Tibial artery (tissue), 4 donors: ENCODE results near the gene COL8A2.
A peak's percentile ranks its signal among the peaks of the same experiment; 100 is the strongest.

Source experiments
- DNase-seq, 2 donors: peaks; one replicate each; pipeline ENCODE4 v3.0.0-alpha.2; 2019
- H3K27ac ChIP-seq, 2 donors: fragments of 200-600 bp; sonication (generic) in 1 of 2; 1 replicate in 1 of 2; 2 replicates in 1 of 2; pipeline ENCODE4 v1.5.1; 2018 to 2019; ENCODE audit warnings: mild to moderate bottlenecking in 1 of 2
- H3K27me3 ChIP-seq, 2 donors: fragments of 200-600 bp; sonication (generic) in 1 of 2; one replicate each; pipeline versions ENCODE4 v1.5.1 to v1.6.0; 2016 to 2019
- H3K36me3 ChIP-seq, 3 donors: fragments of 200-600 bp; sonication (generic) in 2 of 3; one replicate each; pipeline ENCODE4 v1.5.1; 2016 to 2019; ENCODE audit warnings: mild to moderate bottlenecking in 2 of 3
- H3K4me1 ChIP-seq, 4 donors: fragments of 200-600 bp; sonication (generic) in 2 of 4; 1 replicate in 3 of 4; 2 replicates in 1 of 4; pipeline ENCODE4 v1.5.1; 2016 to 2019
- H3K4me3 ChIP-seq, 2 donors: fragments of 200-600 bp; sonication (generic) in 1 of 2; 1 replicate in 1 of 2; 2 replicates in 1 of 2; pipeline ENCODE4 v1.5.1; 2018 to 2019; ENCODE audit warnings: mild to moderate bottlenecking in 2 of 2
- H3K9me3 ChIP-seq, 3 donors: fragments of 200-600 bp; sonication (generic) in 1 of 3; one replicate each; pipeline ENCODE4 v1.5.1; 2016 to 2019
- CTCF ChIP-seq, 2 experiments: fragments of 200-600 bp in 1 of 2; fragments of 450-650 bp in 1 of 2; IDR thresholded peaks; one replicate each; pipeline ENCODE4 v1.5.1; 2017 to 2019; ENCODE audit warnings: antibody characterized with exemption in 2 of 2, mild to moderate bottlenecking in 1 of 2, moderate library complexity in 1 of 2
- intact Hi-C: fragments of 100-400 bp; cut with DNase I; formaldehyde crosslinking; loops from one replicate; pipeline ENCODE4 v1.15.0; 2023; ENCODE audit warnings: low total_unique reads

Gene COL8A2

DNA sequence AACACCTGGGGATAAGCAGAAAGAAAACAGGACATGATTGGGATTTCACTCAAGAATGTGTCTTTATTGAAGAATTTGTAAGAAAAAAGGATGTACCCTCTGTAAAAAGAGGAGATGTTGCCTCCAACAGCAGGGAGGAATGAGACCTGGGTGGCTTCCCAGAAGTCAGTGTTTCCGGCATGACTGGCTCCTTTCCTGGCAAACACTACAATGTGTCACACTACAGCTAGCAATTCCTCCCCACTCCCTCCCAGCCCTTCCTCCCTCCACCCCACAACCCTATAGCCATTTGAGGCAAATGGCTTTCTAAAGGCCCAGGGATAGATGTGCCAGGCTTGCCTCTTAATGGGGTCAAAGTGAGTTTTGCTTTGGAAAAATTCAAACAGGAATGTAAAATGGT is 11.5 kb upstream of the COL8A2 start:
- Histone ChIP-seq H3K4me1 (peaks cover 7 to 70% (median 44%) of the 10 kb centered on the region in 4 donors), H3K9me3 (no peaks in the 10 kb centered on the region), H3K27ac (peak overlapping the region; percentile 76 to 77), H3K4me3 (no peak overlapping the region), H3K27me3 (no peaks in the 10 kb centered on the region), H3K36me3 (peaks cover 20 to 38% (median 24%) of the 10 kb centered on the region in 3 donors)
- TF ChIP-seq CTCF (IDR thresholded peaks at IDR 0.05) = no peak
- intact Hi-C loops = no loop called here
- peak; percentile 64 to 84 for DNase-seq

- Histone ChIP-seq H3K27me3 (no peaks in the 10 kb centered on the region), H3K36me3 (peaks cover 20 to 38% (median 24%) of the 10 kb centered on the region in 3 donors), H3K4me1 (peaks cover 7 to 65% (median 44%) of the 10 kb centered on the region in 4 donors), H3K9me3 (no peaks in the 10 kb centered on the region), H3K27ac (peak overlapping the region; percentile 76 to 77), H3K4me3 (no peak overlapping the region)
- no peak for DNase-seq
- no peak for TF ChIP-seq CTCF (IDR thresholded peaks at IDR 0.05)
- intact Hi-C loops = loop anchor here (1.0 kb wide), 1 partner anchor 35 kb away; no protein-coding TSS in a partner anchor
Measured at GRCh38 chr1:36135796-36136195, 10.8 kb upstream of the COL8A2 start.

- H3K27ac ChIP-seq = peak overlapping the region; percentile 76 to 77
- no peaks in the 10 kb centered on the region for H3K9me3 ChIP-seq
Measured at GRCh38 chr1:36135330-36135667, 10.3 kb upstream of the COL8A2 start.

GRCh38 chr1:36134505-36135329 is 9.7 kb upstream of the COL8A2 start:
- TF ChIP-seq CTCF (IDR thresholded peaks at IDR 0.05) = peak; percentile 76 to 90
- Histone ChIP-seq H3K27ac (peak overlapping the region; percentile 76 to 77), H3K4me3 (no peak overlapping the region), H3K4me1 (peaks cover 7 to 54% (median 41%) of the 10 kb centered on the region in 4 donors), H3K27me3 (no peaks in the 10 kb centered on the region), H3K36me3 (peaks cover 20 to 32% (median 24%) of the 10 kb centered on the region in 3 donors), H3K9me3 (no peaks in the 10 kb centered on the region)
- intact Hi-C loops = loop anchor here (1.0 kb wide), 1 partner anchor 34 kb away; no protein-coding TSS in a partner anchor
- DNase-seq = peak; percentile 58 to 81

More at GRCh38 chr1:36135330-36135667, 10.3 kb upstream of the COL8A2 start:
- TF ChIP-seq CTCF (IDR thresholded peaks at IDR 0.05) = no peak
- Histone ChIP-seq H3K36me3 (peaks cover 20 to 38% (median 24%) of the 10 kb centered on the region in 3 donors), H3K4me1 (peaks cover 7 to 60% (median 42%) of the 10 kb centered on the region in 4 donors), H3K27me3 (no peaks in the 10 kb centered on the region), H3K4me3 (no peak overlapping the region)
- no peak for DNase-seq
- intact Hi-C loops = loop anchor here (1.0 kb wide), 1 partner anchor 35 kb away; no protein-coding TSS in a partner anchor

DNA sequence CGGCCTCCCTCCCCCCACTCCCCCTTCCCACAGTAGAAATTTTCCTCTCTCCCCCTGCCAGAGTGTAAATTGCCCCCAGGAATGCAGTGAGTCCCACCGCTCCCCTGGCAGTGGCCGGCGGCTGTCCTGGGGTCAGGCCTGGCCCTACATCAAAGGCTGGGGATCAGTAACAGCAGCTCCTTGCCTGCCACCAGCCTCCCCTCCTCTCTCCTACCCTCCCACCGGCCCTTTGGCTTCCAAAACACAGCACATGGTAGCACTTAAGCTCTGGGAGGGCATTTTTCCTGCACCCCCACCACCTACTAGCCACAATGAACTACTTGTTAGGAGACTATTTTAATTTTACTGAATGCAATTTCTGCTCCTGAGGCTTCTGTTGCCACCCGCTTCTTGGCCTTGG is 9.0 kb upstream of the COL8A2 start:
- Histone ChIP-seq H3K27me3 (no peaks in the 10 kb centered on the region), H3K36me3 (peaks cover 14 to 26% (median 18%) of the 10 kb centered on the region in 3 donors), H3K4me3 (no peak overlapping the region), H3K27ac (peak overlapping the region; percentile 76 to 77), H3K4me1 (peaks cover 7 to 52% (median 41%) of the 10 kb centered on the region in 4 donors), H3K9me3 (no peaks in the 10 kb centered on the region)
- no peak for TF ChIP-seq CTCF (IDR thresholded peaks at IDR 0.05)
- DNase-seq = no peak
- intact Hi-C loops = no loop called here
